ENCODE results near the gene BAX. TPM values are rescaled to one million over a fixed set of nuclear protein-coding genes. Genes with fewer than 3 reads are reported as not detected.

The BAX gene
- total RNA-seq, 4 donors from 2014 or later, result 71.0 to 138 (median 104) TPM

DNA sequence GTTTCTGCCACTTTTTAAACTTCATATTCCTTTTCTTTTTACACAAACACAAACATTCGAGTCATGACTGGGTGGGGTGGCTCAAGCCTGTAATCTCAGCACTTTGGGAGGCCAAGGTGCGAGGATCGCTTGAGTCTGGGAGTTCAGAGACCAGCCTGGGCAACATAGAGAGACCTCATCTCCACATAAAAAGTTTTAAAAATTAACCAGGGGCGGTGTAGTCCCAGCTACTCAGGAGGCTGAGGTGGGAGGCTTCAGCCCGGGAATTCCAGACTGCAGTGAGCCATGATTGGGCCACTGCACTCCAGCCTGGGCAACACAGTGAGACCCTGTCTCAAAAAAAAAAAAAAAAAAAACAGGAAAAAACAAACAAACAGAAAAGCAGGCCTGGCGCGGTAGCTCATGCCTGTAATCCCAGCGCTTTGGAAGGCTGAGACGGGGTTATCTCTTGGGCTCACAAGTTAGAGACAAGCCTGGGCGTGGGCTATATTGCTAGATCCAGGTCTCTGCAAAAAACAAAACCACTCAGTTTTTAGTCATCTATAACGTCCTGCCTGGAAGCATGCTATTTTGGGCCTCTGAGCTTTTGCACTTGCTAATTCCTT, 583 bp upstream of the BAX start:
- DNase-seq, result peak; percentile 35 to 73 (median 61)
- peak overlapping the region; percentile 80 to 95 (median 86) for H3K4me3 ChIP-seq
- H3K36me3 ChIP-seq, result no peaks in the 10 kb centered on the region
- peaks cover 0 to 13% (median 6%) of the 10 kb centered on the region in 4 donors for H3K4me1 ChIP-seq
- TF ChIP-seq POLR2A (IDR thresholded peaks at IDR 0.05) (no peak), CTCF (IDR thresholded peaks at IDR 0.05) (no peak)
- H3K27me3 ChIP-seq, result no peaks in the 10 kb centered on the region
- peak overlapping the region; percentile 80 to 94 (median 87) for H3K27ac ChIP-seq
- H3K9me3 ChIP-seq, result no peaks in the 10 kb centered on the region

DNA sequence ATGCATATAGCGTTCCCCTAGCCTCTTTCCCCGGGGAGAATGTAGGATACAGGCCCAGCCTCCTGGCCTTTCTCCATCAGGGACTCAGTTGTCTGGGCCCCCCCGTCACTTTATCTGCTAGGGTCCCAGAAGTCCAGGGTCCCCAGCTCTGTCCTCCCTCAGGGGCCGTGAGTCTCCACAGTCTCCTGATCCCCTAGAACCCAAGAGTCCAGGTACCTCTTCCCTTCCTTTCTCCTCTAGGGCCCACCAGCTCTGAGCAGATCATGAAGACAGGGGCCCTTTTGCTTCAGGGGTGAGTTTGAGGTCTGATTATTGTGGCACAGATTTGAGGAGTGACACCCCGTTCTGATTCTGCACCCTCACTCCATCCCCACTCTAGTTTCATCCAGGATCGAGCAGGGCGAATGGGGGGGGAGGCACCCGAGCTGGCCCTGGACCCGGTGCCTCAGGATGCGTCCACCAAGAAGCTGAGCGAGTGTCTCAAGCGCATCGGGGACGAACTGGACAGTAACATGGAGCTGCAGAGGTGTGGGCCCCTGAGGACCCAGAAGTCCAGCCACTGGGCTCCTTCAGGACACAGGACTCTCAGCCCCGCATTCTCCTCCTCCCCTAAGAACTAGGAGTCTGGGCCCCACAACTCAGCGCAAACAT, 758 bp downstream of the BAX start:
- TF ChIP-seq POLR2A (IDR thresholded peaks at IDR 0.05) (no peak), CTCF (IDR thresholded peaks at IDR 0.05) (peak in 1 of 6 experiments; percentile 1)
- DNase-seq, result no peak
- H3K4me3 ChIP-seq, result peak overlapping the region; percentile 80 to 95 (median 86)

DNA sequence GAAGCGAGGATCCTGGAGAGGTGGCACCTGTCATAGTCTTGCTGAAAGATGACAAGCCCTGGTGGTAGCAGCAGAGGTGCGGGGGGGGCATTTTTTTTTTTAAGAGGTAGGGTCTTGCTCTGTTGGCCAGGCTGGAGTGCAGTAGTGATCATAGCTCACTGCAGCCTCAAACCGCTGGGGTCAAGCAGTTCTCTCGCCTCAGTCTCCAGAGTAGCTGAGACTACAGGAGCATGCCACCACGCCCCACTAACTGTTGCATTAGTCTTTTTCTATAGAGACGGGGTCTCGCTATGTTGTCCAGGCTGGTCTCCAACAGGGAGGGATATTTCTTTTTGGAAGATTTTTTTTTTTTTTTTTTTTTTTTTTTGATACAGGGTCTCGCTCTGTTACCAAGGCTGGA, 3.3 kb downstream of the BAX start:
- Histone ChIP-seq H3K9me3 (no peaks in the 10 kb centered on the region), H3K4me3 (no peak overlapping the region), H3K4me1 (peaks cover 0 to 39% (median 12%) of the 10 kb centered on the region in 4 donors), H3K27ac (no peak overlapping the region), H3K36me3 (no peaks in the 10 kb centered on the region), H3K27me3 (no peaks in the 10 kb centered on the region)
- DNase-seq, result no peak
- no peak for TF ChIP-seq CTCF (IDR thresholded peaks at IDR 0.05)
- TF ChIP-seq POLR2A (IDR thresholded peaks at IDR 0.05), result no peak

More for the DNA sequence above, 758 bp downstream of the BAX start:
- Histone ChIP-seq H3K4me1 (peaks cover 0 to 19% (median 8%) of the 10 kb centered on the region in 4 donors), H3K27ac (peak overlapping the region; percentile 80 to 94 (median 87)), H3K9me3 (no peaks in the 10 kb centered on the region), H3K36me3 (no peaks in the 10 kb centered on the region), H3K27me3 (no peaks in the 10 kb centered on the region)

- no peak for TF ChIP-seq CTCF (IDR thresholded peaks at IDR 0.05)
- TF ChIP-seq POLR2A (IDR thresholded peaks at IDR 0.05), result no peak
- H3K27me3 ChIP-seq, result no peaks in the 10 kb centered on the region
- DNase-seq, result peak in 1 of 3 donors; percentile 54
- no peaks in the 10 kb centered on the region for H3K9me3 ChIP-seq
- H3K36me3 ChIP-seq, result no peaks in the 10 kb centered on the region
- peaks cover 0 to 52% (median 24%) of the 10 kb centered on the region in 4 donors for H3K4me1 ChIP-seq
- no peak overlapping the region for H3K4me3 ChIP-seq
- H3K27ac ChIP-seq, result peak overlapping the region; percentile 25 to 96 (median 88)
These were observed 4.9 kb downstream of the BAX start for GRCh38 chr19:48959341-48960239.

DNA sequence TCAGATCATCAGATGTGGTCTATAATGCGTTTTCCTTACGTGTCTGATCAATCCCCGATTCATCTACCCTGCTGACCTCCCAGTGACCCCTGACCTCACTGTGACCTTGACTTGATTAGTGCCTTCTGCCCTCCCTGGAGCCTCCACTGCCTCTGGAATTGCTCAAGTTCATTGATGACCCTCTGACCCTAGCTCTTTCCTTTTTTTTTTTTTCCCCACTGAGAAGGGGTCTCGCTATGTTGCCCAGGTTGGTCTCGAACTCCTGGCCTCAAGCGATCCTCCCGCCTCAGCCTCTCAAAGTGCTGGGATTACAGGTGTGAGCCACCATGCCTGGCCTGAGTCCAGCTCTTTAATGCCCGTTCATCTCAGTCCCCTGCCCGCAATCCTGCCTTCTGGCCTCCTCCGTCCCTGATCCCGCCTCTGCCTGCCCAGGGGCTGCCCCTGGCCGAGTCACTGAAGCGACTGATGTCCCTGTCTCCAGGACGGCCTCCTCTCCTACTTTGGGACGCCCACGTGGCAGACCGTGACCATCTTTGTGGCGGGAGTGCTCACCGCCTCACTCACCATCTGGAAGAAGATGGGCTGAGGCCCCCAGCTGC, 6.5 kb downstream of the BAX start:
- Histone ChIP-seq H3K27me3 (no peaks in the 10 kb centered on the region), H3K4me1 (peaks cover 0 to 45% (median 19%) of the 10 kb centered on the region in 4 donors), H3K4me3 (no peak overlapping the region), H3K9me3 (no peaks in the 10 kb centered on the region), H3K36me3 (peaks cover 0 to 4% (median 0%) of the 10 kb centered on the region in 3 donors), H3K27ac (peak overlapping the region in 3 of 4 donors; percentile 80 to 96 (median 95))
- DNase-seq, result peak in 2 of 3 donors; percentile 54 to 58
- TF ChIP-seq POLR2A (IDR thresholded peaks at IDR 0.05), result no peak
